Tibial nerve (tissue), 4 donors: ENCODE results near the gene FGL2.

Experiments used
- CTCF ChIP-seq, 5 experiments: fragments of 200-600 bp in 3 of 5; fragments of 450-650 bp in 2 of 5; sonication (generic) in 3 of 5; IDR thresholded peaks; one replicate each; pipeline ENCODE4 v1.5.1; 2016 to 2019; ENCODE audit warnings: antibody characterized with exemption in 5 of 5, mild to moderate bottlenecking in 3 of 5, moderate library complexity in 2 of 5
- EP300 ChIP-seq, 2 donors: sonication (generic); formaldehyde crosslinking; IDR thresholded peaks; one replicate each; pipeline ENCODE4 v1.6.1; 2017; ENCODE audit warnings: antibody characterized with exemption in 2 of 2, mild to moderate bottlenecking in 1 of 2

- TF ChIP-seq EP300 (IDR thresholded peaks at IDR 0.05) (no peak), CTCF (IDR thresholded peaks at IDR 0.05) (no peak)
These were observed 16.7 kb upstream of the FGL2 start for GRCh38 chr7:77216181-77216845.
